Islet of Langerhans (tissue), 1 donor: Measurements from ENCODE around the gene RXYLT1.
"Not testable (repeated sequence)": the region's sequence is repeated elsewhere in the genome, so short reads cannot be mapped to it uniquely, and the experiment has no call there.

ENCODE experiments used
- FAIRE-seq: peaks from one replicate; lab custom pipeline; 2011; peaks lifted over from hg19 to GRCh38; lab: Jason Lieb, UNC

Gene RXYLT1

DNA sequence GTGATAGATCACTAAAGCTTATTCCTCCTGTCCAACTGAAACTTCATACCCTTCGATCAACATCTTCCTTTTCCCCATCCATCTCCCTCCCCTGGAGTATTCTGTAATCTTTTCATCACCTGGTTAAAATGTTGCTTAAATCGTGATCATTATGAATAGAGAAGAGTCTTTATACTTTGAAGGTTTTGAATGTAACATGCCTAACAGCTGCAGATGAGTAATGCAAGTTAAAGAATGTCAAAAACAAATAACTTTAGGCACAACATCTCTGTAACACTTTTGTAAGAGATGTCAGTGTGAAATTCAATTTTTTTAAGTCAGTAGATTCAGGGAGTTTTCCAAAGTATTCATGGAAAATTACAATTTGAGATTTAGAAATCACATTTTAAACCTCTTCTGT lies 25.0 kb downstream of the RXYLT1 start:
- no peak for FAIRE-seq

DNA sequence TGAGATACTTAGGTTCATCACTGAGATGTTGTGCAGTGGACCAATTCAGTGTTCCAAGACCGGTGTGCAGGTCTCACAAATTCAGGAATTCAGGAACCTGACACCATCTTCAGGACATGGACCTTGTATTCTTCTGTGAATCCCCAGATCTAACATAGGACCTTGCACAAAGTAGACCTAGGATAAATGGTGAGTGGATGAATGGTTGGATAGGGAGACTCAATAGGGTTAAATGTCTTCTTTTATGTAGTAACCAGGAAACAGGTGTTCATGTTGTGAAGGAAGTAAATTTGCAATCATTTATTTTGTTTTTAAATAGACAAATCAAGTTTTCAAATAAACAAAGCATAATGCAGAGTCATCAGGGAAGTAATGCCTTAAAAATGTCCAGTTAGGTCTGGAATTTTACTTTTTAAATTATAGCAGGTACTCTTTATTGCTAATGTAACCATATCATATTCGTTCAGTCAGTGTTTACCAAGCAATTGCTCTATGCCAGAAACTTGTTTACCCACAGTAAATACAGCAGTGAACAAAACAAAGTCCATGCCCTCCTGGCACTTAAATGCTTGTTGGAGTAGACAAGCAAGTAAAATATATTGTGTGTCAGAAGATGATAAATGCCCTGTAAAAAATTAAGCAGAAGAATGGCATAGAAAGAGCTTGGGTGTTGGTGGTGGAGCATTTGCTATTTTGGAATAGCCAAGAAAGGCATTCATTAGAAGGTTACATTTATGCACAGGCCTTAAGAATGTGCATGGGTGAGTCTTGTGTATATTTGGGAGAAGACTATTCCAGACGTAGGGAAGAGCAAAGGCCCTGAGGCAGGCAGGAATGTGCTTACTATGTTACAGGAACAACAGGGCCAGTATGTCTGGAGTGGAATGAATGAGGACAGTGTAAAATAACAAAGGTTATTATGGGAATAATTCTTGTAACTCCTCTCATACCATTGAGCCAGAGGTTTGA lies 26.3 kb downstream of the RXYLT1 start:
- FAIRE-seq: peak; percentile 78

DNA sequence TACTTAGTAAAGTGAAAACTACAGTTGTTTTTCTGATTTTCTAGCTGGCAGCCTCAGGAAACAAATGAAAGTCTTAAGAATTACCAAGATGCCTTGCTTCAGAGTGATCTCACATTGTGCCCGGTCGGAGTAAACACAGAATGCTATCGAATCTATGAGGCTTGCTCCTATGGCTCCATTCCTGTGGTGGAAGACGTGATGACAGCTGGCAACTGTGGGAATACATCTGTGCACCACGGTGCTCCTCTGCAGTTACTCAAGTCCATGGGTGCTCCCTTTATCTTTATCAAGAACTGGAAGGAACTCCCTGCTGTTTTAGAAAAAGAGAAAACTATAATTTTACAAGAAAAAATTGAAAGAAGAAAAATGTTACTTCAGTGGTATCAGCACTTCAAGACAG lies 28.9 kb downstream of the RXYLT1 start:
- no peak for FAIRE-seq

- no peak for FAIRE-seq
These were observed 29.9 kb downstream of the RXYLT1 start for GRCh38 chr12:63809566-63809965.

- FAIRE-seq: no peak
These were observed 31.6 kb downstream of the RXYLT1 start for GRCh38 chr12:63811334-63811733.

DNA sequence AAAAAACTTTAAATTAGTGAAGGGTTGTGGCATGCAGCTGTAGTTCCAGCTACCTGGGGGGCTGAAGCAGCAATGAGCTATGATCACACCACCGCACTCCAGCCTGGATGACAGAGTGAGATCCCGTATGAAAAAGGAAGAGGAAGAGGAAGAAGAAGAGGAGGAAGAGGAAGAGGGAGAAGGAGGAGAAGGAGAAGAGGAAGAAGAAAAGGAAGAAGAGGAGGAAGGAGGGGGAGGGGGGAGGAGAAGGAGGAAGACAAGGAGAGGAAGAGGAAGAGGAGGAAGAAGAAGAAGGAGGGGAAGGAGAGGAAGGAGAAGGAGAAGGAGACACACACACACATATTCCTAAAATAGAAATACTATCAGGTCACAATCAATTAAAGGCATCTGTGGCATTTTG lies 32.0 kb downstream of the RXYLT1 start:
- no peak for FAIRE-seq

GRCh38 chr12:63814146-63814772 lies 34.5 kb downstream of the RXYLT1 start:
- FAIRE-seq: no peak

DNA sequence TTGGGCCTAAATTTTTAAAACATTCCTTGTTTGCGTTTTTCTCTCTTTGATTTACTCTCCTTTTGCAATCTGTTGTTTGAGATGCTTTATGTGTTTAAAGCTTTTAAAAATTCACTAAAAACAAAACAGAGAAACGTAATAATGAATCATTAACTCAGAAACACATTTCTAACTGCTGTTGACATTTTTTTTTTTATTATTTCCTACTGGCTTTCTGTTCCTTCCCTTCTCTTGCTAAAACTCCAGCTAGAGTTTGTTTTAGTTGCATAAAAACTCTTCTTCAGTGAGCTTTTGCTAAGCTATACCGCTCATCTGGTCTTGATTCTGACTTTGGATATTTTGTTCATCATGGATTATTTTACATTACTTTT lies 35.8 kb downstream of the RXYLT1 start:
- no peak for FAIRE-seq

DNA sequence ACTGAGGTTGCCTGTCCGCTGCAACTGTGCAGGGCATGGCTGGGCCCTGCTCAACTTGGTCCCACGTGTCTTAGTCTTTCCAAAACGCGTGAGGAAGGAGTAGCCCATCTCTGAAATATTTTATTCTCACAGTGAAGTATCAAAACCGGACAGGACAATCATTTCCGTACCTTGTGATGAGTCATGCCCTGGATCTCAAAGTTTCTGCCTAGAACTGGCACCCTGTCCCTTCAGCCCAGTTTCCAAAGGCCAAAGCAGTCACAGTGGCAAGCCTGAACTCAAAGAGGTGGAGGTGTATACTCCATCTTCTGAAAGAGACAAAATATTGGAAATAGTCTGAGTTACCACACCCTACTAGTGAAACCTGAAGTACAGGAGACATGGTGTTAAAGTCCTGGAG lies 36.3 kb downstream of the RXYLT1 start:
- FAIRE-seq: no peak

- no peak for FAIRE-seq
These were observed 40.7 kb downstream of the RXYLT1 start for GRCh38 chr12:63820427-63820826.

DNA sequence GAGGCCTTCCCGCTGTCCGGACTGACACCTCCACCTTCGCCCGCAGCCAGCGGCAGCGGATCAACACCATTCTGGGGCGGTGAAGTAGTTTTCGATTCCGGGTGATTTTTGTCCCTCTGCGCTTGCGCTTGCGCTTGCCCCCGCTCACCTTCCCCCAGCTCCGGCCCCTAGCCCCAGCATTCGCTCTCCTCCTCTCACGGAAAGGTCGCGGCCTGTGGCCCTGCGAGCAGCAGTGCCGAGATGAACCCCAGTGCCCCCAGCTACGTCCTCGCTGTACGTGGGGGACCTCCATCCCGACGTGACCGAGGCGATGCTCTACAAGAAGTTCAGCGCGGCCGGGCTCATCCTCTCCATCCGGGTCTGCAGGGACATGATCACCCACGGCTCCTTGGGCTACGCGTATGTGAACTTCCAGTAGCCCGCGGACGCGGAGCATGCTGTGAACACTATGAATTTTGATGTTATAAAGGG lies 42.1 kb downstream of the RXYLT1 start:
- no peak for FAIRE-seq

GRCh38 chr12:63822352-63822751 lies 42.6 kb downstream of the RXYLT1 start:
- no peak for FAIRE-seq

DNA sequence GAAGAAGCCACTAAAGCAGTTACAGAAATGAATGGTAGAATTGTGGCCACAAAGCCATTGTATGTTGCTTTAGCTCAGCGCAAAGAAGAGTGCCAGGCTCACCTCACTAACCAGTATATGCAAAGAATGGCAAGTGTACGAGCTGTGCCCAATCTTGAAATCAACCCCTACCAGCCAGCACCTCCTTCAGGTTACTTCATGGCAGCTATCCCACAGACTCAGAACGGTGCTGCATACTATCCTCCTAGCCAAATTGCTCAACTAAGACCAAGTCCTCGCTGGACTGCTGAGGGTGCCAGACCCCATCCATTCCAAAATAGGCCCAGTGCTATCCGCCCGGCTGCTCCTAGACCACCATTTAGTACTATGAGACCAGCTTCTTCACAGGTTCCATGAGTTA lies 43.3 kb downstream of the RXYLT1 start:
- FAIRE-seq: no peak

- peak; percentile 95 for FAIRE-seq
These were observed 46.4 kb downstream of the RXYLT1 start for GRCh38 chr12:63826006-63826585.

- no peak for FAIRE-seq
These were observed 49.2 kb downstream of the RXYLT1 start for GRCh38 chr12:63828867-63829266.

- FAIRE-seq: no peak
These were observed 56.3 kb downstream of the RXYLT1 start for GRCh38 chr12:63836046-63836445.

DNA sequence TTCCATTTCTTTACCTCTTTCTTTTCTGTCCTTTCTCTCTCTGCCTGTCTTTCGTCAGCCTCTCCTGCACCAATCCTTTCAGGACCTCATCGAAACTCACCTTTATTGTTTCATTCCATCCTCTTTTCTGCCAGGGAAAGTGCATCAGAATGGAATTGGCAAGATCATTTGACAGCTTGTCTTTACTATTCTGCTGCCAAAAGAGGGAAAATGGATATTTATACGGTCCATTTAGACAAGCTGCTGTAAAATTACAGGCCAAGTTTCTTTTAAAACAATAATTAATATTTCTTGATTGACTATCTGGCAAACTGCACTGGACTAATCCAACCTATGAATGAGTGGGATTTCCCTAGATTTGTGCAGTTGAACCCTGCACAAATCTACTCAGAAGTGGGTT lies 57.2 kb downstream of the RXYLT1 start:
- no peak for FAIRE-seq

- no peak for FAIRE-seq
These were observed 58.7 kb downstream of the RXYLT1 start for GRCh38 chr12:63838411-63838810.

GRCh38 chr12:63841011-63841410 lies 61.3 kb downstream of the RXYLT1 start:
- no peak for FAIRE-seq

DNA sequence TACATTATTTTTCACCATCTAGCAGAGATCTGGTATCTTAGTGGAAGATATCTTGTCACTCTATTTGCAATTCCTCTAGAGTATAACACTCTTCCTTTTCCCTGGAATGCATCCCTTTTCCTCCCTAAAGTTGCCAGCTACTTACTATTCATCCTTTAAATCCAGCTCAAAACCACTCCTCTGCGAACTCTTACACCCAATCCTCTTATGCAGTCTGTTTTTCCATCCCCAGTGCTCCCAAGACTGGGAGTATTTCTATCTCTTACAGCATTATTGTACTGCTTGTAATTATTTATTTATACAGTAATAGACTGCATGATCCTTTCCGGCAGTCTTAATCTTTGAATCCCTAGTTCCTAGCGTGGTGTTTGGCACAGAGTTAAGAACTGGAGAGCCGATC lies 61.9 kb downstream of the RXYLT1 start:
- no peak for FAIRE-seq

- FAIRE-seq: not testable (repeated sequence)
These were observed 63.0 kb downstream of the RXYLT1 start for GRCh38 chr12:63842750-63843149.

DNA sequence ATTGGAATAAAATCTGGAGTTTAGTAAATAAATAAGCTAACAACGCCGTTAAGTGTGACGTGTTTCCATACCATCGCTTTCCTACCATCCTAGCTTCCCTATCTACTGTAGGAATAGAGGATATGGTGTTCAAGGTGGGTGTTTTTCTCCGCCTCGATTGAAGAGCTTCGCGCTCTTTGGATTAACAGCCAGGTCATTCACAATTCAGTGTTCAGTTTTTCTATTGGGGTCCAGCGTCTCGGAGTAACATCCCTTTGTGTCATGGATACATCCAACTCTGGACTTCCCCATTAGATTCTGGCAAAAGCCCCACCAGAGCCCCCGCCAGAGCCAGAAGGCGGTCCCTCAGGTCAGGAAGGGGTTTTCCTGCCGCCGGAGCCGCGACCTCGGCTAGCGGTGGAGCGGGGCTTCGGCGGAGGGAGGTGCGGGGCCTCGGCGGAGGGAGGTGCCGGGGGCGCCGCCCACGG lies 63.6 kb downstream of the RXYLT1 start:
- no peak for FAIRE-seq

- FAIRE-seq: no peak
These were observed 64.1 kb downstream of the RXYLT1 start for GRCh38 chr12:63843721-63844390.
